ENCODE data around the gene JMJD1C.

DNA sequence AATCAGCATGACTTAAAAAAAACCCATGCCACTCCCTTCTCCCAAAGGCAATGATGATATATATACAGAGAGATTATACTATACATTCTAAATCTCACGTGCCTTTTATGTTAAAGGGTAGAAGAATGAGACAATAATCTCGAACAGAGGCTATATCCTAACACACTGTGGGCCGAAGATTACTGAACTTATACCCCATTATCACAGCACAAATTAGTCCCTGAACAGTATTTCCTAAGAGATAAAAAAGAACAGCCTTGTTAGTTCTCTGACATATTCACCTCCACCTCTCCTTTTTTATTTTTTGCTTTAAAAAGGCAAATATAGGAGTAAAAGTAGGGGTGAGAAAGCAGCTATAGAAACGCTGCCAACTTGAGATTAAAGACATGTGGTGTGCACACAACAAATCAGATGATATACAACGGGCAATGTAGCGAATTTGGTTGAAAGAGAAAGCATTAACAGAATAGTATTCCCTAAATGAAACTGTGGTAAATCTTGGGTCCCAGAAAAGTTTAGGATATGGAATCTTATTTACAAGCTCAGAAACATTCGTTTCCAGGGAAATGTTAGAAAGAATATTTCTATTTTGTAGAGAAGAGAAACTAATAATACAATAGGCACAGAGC, 69.5 kb downstream of the JMJD1C start:
- TF ChIP-seq CTCF (IDR thresholded peaks at IDR 0.05; ENCODE audit: insufficient read depth, low read length, poor library complexity, severe bottlenecking) = no peak
- no peak for TF ChIP-seq EZH2phosphoT487 (conservative IDR thresholded peaks at IDR 0.05; ENCODE audit: low read length)

Data from SU-DHL-6 (cell line).